HepG2 (cell line): ENCODE results near the gene CADPS. TPM values are rescaled to one million over a fixed set of nuclear protein-coding genes. Genes with fewer than 3 reads are reported as not detected.

Source experiments
- AHDC1 ChIP-seq: sonication (generic); formaldehyde crosslinking; IDR thresholded peaks from 2 replicates; pipeline ENCODE4 v1.5.1; 2020; ENCODE audit warnings: mild to moderate bottlenecking, missing genetic modification reagents, borderline replicate concordance
- CENPT ChIP-seq: sonication (generic); formaldehyde crosslinking; IDR thresholded peaks from 2 replicates; pipeline ENCODE4 v1.8.0; 2022; ENCODE audit warnings: low read depth, mild to moderate bottlenecking, moderate library complexity, missing genetic modification reagents
- DNMT1 ChIP-seq: sonication (generic); formaldehyde crosslinking; IDR thresholded peaks from 2 replicates; pipeline ENCODE4 v1.5.1; 2020; ENCODE audit warnings: mild to moderate bottlenecking, missing genetic modification reagents
- GTF3A ChIP-seq: sonication (generic); formaldehyde crosslinking; conservative IDR thresholded peaks from 2 replicates; pipeline ENCODE4 v1.4.0; 2020; ENCODE audit warnings: mild to moderate bottlenecking, missing genetic modification reagents
- HNRNPH1 ChIP-seq: fragments of 200-400 bp; formaldehyde crosslinking; optimal IDR thresholded peaks from 2 replicates; pipeline ENCODE3; 2017; ENCODE audit warnings: mild to moderate bottlenecking, low read depth, low read length
- MED13 ChIP-seq: sonication (generic); formaldehyde crosslinking; IDR thresholded peaks from 2 replicates; pipeline ENCODE4 v1.5.0; 2020; ENCODE audit warnings: missing genetic modification reagents
- NR2F6 ChIP-seq, 2 experiments: IDR thresholded peaks; 2 replicates each; pipeline ENCODE4 v1.6.1; 2016; ENCODE audit warnings: antibody characterized with exemption in 1 of 2, mild to moderate bottlenecking in 1 of 2
- PHF5A ChIP-seq: IDR thresholded peaks from one replicate; pipeline ENCODE4 v1.6.1; 2018; ENCODE audit warnings: low read depth, missing genetic modification reagents; ENCODE audit not compliant: unreplicated experiment
- PITX1 ChIP-seq: sonication (generic); formaldehyde crosslinking; IDR thresholded peaks from 2 replicates; pipeline ENCODE4 v1.5.1; 2020; ENCODE audit warnings: mild to moderate bottlenecking, missing genetic modification reagents
- RARA ChIP-seq: IDR thresholded peaks from 2 replicates; pipeline ENCODE4 v1.6.1; 2016; ENCODE audit warnings: missing genetic modification reagents, missing compliant biosample characterization
- SNAI1 ChIP-seq: sonication (generic); formaldehyde crosslinking; IDR thresholded peaks from 2 replicates; pipeline ENCODE4 v1.5.0; 2020; ENCODE audit warnings: mild to moderate bottlenecking, missing genetic modification reagents, borderline replicate concordance
- TBP ChIP-seq: sonication (generic); formaldehyde crosslinking; IDR thresholded peaks from 2 replicates; pipeline ENCODE4 v1.5.0; 2020; ENCODE audit warnings: missing genetic modification reagents
- TCF12 ChIP-seq, 2 experiments: fragments of 450-650 bp in 1 of 2; sonication (generic) in 1 of 2; formaldehyde crosslinking in 1 of 2; IDR thresholded peaks; 2 replicates each; pipeline versions ENCODE4 v1.6.1 to v1.8.0; 2017 to 2022; ENCODE audit warnings: antibody characterized with exemption in 1 of 2, mild to moderate bottlenecking in 1 of 2, missing genetic modification reagents in 1 of 2, moderate library complexity in 1 of 2
- XBP1 ChIP-seq: sonication (generic); formaldehyde crosslinking; IDR thresholded peaks from 2 replicates; pipeline ENCODE4 v1.5.0; 2020; ENCODE audit warnings: missing genetic modification reagents
- ZNF101 ChIP-seq: sonication (generic); formaldehyde crosslinking; IDR thresholded peaks from 2 replicates; pipeline ENCODE4 v1.4.0; 2020; ENCODE audit warnings: mild to moderate bottlenecking, low read depth, missing genetic modification reagents, borderline replicate concordance
- ZNF333 ChIP-seq: sonication (generic); formaldehyde crosslinking; IDR thresholded peaks from 2 replicates; pipeline ENCODE4 v1.4.0; 2020; ENCODE audit warnings: mild to moderate bottlenecking, missing genetic modification reagents, borderline replicate concordance
- polyA plus RNA-seq, 8 experiments: library from polyadenylated mRNA; depleted of rRNA in 3 of 8; stranded (reverse) in 7 of 8; unstranded in 1 of 8; fragments of >200 nt; fragmentation: Illumina TruSeq in 4 of 8; extraction: Trizol in 4 of 8; gene quantifications; 2 replicates each; pipeline versions ENCODE4 v1.2.1 to v1.2.3, GENCODE V29; 2011 to 2016; ENCODE audit warnings: low read depth in 4 of 8, missing spikeins in 1 of 8, mixed read lengths in 1 of 8; ENCODE audit not compliant: insufficient read depth in 1 of 8
- total RNA-seq, 5 experiments: library from RNA; depleted of rRNA; stranded (reverse); fragments of >200 nt; fragmentation: Illumina TruSeq; extraction: Trizol; gene quantifications; 2 replicates each; pipeline ENCODE4 v1.2.3, GENCODE V29; 2016; ENCODE audit warnings: low read depth in 1 of 5
- TF ChIP-seq, protein P1 (sequence below): sonication (generic); formaldehyde crosslinking; IDR thresholded peaks from 2 replicates; pipeline ENCODE4 v1.5.0; 2020; ENCODE audit warnings: mild to moderate bottlenecking, missing genetic modification reagents
- TF ChIP-seq, protein P2 (sequence below): sonication (generic); formaldehyde crosslinking; IDR thresholded peaks from 2 replicates; pipeline ENCODE4 v1.5.0; 2020; ENCODE audit warnings: mild to moderate bottlenecking, missing genetic modification reagents, borderline replicate concordance
- TF ChIP-seq, protein P3 (sequence below): sonication (generic); formaldehyde crosslinking; IDR thresholded peaks from 2 replicates; pipeline ENCODE4 v1.4.0; 2020; ENCODE audit warnings: mild to moderate bottlenecking, missing genetic modification reagents

Gene CADPS
- total and polyA plus RNA-seq, 2 of the 13 experiments (the other 11 are each of a cell fraction or from before 2014, with no cell fraction given): not detected

GRCh38 chr3:62732183-62732904, 142.9 kb downstream of the CADPS start (continued):
- TF ChIP-seq, protein P1, sequence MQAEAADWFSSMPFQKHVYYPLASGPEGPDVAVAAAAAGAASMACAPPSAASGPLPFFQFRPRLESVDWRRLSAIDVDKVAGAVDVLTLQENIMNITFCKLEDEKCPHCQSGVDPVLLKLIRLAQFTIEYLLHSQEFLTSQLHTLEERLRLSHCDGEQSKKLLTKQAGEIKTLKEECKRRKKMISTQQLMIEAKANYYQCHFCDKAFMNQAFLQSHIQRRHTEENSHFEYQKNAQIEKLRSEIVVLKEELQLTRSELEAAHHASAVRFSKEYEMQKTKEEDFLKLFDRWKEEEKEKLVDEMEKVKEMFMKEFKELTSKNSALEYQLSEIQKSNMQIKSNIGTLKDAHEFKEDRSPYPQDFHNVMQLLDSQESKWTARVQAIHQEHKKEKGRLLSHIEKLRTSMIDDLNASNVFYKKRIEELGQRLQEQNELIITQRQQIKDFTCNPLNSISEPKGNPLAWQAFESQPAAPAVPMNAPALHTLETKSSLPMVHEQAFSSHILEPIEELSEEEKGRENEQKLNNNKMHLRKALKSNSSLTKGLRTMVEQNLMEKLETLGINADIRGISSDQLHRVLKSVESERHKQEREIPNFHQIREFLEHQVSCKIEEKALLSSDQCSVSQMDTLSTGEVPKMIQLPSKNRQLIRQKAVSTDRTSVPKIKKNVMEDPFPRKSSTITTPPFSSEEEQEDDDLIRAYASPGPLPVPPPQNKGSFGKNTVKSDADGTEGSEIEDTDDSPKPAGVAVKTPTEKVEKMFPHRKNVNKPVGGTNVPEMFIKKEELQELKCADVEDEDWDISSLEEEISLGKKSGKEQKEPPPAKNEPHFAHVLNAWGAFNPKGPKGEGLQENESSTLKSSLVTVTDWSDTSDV (CRISPR knock-in tag): no peak
- no peak for TF ChIP-seq ZNF101
- TF ChIP-seq, protein P2, sequence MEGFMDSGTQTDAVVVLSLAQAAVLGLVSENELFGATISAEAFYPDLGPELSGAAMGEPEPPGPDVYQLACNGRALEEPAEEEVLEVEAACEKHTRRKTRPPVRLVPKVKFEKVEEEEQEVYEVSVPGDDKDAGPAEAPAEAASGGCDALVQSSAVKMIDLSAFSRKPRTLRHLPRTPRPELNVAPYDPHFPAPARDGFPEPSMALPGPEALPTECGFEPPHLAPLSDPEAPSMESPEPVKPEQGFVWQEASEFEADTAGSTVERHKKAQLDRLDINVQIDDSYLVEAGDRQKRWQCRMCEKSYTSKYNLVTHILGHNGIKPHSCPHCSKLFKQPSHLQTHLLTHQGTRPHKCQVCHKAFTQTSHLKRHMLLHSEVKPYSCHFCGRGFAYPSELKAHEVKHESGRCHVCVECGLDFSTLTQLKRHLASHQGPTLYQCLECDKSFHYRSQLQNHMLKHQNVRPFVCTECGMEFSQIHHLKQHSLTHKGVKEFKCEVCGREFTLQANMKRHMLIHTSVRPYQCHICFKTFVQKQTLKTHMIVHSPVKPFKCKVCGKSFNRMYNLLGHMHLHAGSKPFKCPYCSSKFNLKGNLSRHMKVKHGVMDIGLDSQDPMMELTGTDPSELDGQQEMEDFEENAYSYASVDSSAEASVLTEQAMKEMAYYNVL: peak; percentile 95; the same call in 1 of the 2 replicates
- peak; percentile 72 for TF ChIP-seq RARA (CRISPR knock-in tag)
- no peak for TF ChIP-seq ZNF333 (CRISPR knock-in tag)
- TF ChIP-seq CENPT: no peak
- no peak for TF ChIP-seq SNAI1 (CRISPR knock-in tag)
- no peak for TF ChIP-seq GTF3A (CRISPR knock-in tag)
- TF ChIP-seq TBP (CRISPR knock-in tag): no peak
- no peak for TF ChIP-seq TCF12 (IDR thresholded peaks at IDR 0.05)
- no peak; the same call in 1 of the 2 replicates for TF ChIP-seq TCF12 (CRISPR knock-in tag; IDR thresholded peaks at IDR 0.05)
- TF ChIP-seq, protein P3, sequence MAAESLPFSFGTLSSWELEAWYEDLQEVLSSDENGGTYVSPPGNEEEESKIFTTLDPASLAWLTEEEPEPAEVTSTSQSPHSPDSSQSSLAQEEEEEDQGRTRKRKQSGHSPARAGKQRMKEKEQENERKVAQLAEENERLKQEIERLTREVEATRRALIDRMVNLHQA (CRISPR knock-in tag): no peak; the same call in 1 of the 2 replicates
- TF ChIP-seq PITX1 (CRISPR knock-in tag): no peak
- no peak for TF ChIP-seq HNRNPH1
- no peak for TF ChIP-seq DNMT1 (CRISPR knock-in tag)
- TF ChIP-seq AHDC1: peak; percentile 98
- peak; percentile 40 for TF ChIP-seq NR2F6 (IDR thresholded peaks at IDR 0.05)
- TF ChIP-seq NR2F6 (CRISPR knock-in tag; IDR thresholded peaks at IDR 0.05): peak; percentile 67
- TF ChIP-seq XBP1 (CRISPR knock-in tag): no peak
- no peak for TF ChIP-seq MED13 (CRISPR knock-in tag)
- no peak for TF ChIP-seq PHF5A (CRISPR knock-in tag)
